ENCODE measurements around the gene GET4.
"Not testable (repeated sequence)": the region's sequence is repeated elsewhere in the genome, so short reads cannot be mapped to it uniquely, and the experiment has no call there.

Gene GET4

DNA sequence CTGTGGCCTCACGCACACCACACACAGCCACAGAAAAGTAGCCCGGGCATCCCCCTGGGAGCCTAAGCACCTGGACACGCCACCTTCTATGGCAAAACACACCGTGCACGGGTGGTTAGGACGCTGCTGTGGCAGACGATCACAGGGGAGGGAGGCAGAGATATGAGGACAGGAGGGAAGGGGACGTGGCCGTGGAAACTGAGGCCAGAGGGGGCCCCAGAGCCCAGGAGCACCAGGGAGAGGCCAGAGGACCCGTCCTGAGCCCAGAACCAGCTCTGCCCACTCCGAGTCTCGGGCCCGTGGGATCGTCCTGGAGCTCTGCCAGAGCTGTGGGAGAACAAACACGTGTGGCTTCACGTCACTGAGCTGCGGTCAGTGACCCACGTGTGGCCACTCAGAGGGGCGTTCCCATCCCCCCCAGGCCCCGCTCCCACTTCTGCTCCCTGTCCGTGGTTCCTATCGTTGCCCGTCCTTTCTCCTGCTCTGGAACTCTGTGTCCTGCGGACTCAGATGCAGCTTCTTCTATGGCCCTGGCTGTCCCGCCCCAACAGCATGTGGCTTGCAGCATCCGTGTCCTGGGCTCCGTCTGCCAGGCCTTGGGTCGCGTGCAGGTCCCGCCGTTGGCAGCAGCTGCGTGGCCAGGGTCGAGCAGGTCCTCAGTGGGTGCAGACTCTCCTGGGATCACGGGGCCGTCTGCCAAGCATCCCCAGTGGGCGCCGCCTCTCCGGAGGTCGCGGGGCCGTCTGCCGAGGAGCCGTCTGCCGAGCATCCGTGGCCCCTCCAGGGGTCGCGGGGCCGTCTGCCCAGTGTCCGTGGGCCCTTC, 31.0 kb downstream of the GET4 start:
- TF ChIP-seq ZFX (IDR thresholded peaks at IDR 0.05): no peak
- TF ChIP-seq CTCF (conservative IDR thresholded peaks at IDR 0.05): no peak
- no peak overlapping the region for H3K27ac ChIP-seq

DNA sequence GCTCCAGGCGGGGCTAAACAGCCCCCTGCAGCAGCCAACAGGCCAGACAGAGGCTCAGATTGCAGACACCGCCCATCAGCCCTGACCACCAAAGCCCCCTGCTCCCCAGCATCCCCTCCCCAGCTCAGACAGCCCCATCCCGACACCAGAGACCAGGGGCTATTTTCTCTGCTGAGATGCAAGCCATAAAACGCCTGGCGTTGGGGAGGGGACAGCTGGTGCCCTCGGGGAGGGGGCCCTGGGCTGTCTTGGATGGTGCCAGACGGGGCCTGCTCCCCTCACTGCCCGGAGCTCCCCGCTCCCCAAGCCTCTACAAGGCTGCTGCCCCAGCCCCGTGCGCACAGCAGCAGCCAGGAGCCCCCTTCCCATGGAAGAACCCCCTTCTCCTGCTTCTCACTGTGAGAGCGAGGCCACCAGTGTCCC, 31.8 kb downstream of the GET4 start:
- TF ChIP-seq CTCF (conservative IDR thresholded peaks at IDR 0.05): no peak
- TF ChIP-seq ZFX (IDR thresholded peaks at IDR 0.05): no peak
- no peak overlapping the region for H3K27ac ChIP-seq

DNA sequence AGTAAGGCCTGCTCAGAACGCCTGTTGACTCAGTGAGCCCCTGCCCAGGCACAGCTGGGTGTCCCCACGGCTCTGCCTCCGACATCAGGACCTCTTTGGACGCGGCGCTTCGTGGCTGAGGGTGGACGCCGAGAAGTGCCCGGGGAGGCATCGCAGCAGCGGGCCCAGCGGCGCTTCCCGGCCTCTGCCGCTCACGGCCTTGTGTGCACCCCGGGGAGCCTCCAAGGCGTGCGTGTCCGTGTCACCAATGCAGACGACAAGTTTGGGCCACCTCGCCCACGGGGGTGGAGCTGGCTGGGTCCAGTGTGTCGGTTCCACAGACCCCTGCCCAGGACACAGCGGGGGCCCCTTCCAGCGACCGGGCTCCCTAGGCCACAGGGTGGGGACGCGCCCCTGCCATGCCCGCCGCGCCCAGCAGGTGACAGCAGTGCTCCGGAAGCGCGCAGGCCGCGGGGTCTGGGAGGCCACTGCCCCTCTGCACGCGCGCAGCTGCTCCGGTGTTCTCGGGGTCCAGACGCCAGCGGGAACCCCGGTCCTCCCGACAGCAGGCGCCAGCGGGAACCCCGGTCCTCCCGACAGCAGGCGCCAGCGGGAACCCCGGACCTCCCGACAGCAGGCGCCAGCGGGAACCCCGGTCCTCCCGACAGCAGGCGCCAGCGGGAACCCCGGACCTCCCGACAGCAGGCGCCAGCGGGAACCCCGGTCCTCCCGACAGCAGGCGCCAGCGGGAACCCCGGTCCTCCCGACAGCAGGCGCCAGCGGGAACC, 32.4 kb downstream of the GET4 start:
- H3K27ac ChIP-seq: not testable (repeated sequence)
- peak; percentile 87 for TF ChIP-seq CTCF (conservative IDR thresholded peaks at IDR 0.05)

GRCh38 chr7:909358-910329, 33.3 kb downstream of the GET4 start:
- H3K27ac ChIP-seq: no peak overlapping the region
- TF ChIP-seq ZFX (IDR thresholded peaks at IDR 0.05): no peak
- peak; percentile 39; the same call in 1 of the 2 replicates for TF ChIP-seq CTCF (conservative IDR thresholded peaks at IDR 0.05)

- no peak overlapping the region for H3K27ac ChIP-seq
- TF ChIP-seq ZFX (IDR thresholded peaks at IDR 0.05) (no peak), CTCF (conservative IDR thresholded peaks at IDR 0.05) (no peak)
Measured at GRCh38 chr7:910441-910861, 34.1 kb downstream of the GET4 start.

DNA sequence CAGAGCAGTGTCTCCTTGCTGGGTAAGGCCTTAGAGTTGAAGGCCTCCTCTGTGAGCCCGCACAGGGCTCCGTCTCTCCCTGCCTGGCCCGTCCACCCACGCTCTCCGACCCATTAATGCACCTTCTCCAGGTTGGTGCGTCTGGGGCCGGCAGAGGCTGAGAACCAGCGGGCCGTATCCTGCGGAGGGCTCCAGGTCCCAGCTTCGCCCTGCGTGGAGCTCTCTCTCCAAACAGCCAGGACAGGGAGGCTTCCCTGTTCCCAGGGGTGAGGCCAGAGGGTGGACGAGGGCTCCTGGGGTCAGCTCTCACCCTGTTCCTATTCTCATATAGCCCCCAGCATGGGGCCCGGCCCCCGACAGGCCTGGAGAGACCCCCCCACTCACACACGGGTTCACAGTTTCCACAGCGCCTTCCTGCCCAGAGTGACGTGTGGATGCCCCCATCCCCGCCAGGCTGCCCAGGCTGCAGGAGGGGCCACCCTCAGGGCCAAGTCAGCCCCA, 34.6 kb downstream of the GET4 start:
- TF ChIP-seq CTCF (conservative IDR thresholded peaks at IDR 0.05): no peak
- no peak for TF ChIP-seq ZFX (IDR thresholded peaks at IDR 0.05)
- no peak overlapping the region for H3K27ac ChIP-seq

Measured in C4-2B (cell line).